MM.1S (cell line): ENCODE results near the gene GLRX2.

Experiments
- DNase-seq: peaks from one replicate; pipeline ENCODE4 v3.0.0-alpha.2; 2015
- H2AFZ ChIP-seq: fragments of 300-600 bp; sonication (generic); 2 replicates; pipeline ENCODE4 v1.6.0; 2016; ENCODE audit warnings: antibody characterized with exemption, low read length
- H3F3A ChIP-seq: fragments of 300-600 bp; sonication (generic); 2 replicates; pipeline ENCODE4 v1.6.1; 2016; ENCODE audit warnings: mild to moderate bottlenecking, antibody characterized with exemption, low read length, moderate library complexity, mixed read lengths; ENCODE audit not compliant: insufficient read depth
- H3K27ac ChIP-seq: fragments of 300-600 bp; sonication (generic); 2 replicates; pipeline ENCODE4 v1.5.1; 2016; ENCODE audit warnings: mild to moderate bottlenecking, low read length
- H3K27me3 ChIP-seq: fragments of 300-600 bp; sonication (generic); replicated peaks from 2 replicates; pipeline ENCODE4 v1.6.0; 2016; ENCODE audit warnings: low read length; ENCODE audit not compliant: insufficient read depth
- H3K36me3 ChIP-seq: fragments of 300-600 bp; sonication (generic); replicated peaks from 2 replicates; pipeline ENCODE4 v1.6.1; 2016; ENCODE audit warnings: mild to moderate bottlenecking, low read length, mixed read lengths; ENCODE audit not compliant: insufficient read depth
- H3K4me1 ChIP-seq: fragments of 300-600 bp; sonication (generic); 2 replicates; pipeline ENCODE4 v1.6.1; 2016; ENCODE audit warnings: low read length, mixed read lengths
- H3K4me2 ChIP-seq: fragments of 300-600 bp; sonication (generic); 2 replicates; pipeline ENCODE4 v1.6.0; 2016; ENCODE audit warnings: low read depth, low read length
- H3K4me3 ChIP-seq: fragments of 300-600 bp; sonication (generic); 2 replicates; pipeline ENCODE4 v1.5.1; 2016; ENCODE audit warnings: low read length, mixed read lengths
- H3K79me2 ChIP-seq: fragments of 300-600 bp; sonication (generic); 2 replicates; pipeline ENCODE4 v1.6.1; 2016; ENCODE audit warnings: mixed run types, low read length, mixed read lengths
- H3K9ac ChIP-seq: fragments of 300-600 bp; sonication (generic); 2 replicates; pipeline ENCODE4 v1.6.1; 2016; ENCODE audit warnings: low read length, mixed read lengths
- H3K9me2 ChIP-seq: fragments of 300-600 bp; sonication (generic); replicated peaks from 2 replicates; pipeline ENCODE4 v1.6.1; 2016; ENCODE audit warnings: mild to moderate bottlenecking, low read length, mixed read lengths; ENCODE audit not compliant: insufficient read depth
- H3K9me3 ChIP-seq: fragments of 300-600 bp; sonication (generic); replicated peaks from 2 replicates; pipeline ENCODE4 v1.6.1; 2016; ENCODE audit warnings: mild to moderate bottlenecking, low read length, mixed read lengths; ENCODE audit not compliant: insufficient read depth
- H4K20me1 ChIP-seq: fragments of 300-600 bp; sonication (generic); 2 replicates; pipeline ENCODE4 v1.6.1; 2016; ENCODE audit warnings: mild to moderate bottlenecking, low read length, moderate library complexity, mixed read lengths; ENCODE audit not compliant: insufficient read depth
- EZH2 ChIP-seq: fragments of 300-600 bp; sonication (generic); optimal IDR thresholded peaks from 2 replicates; pipeline ENCODE3; 2017; ENCODE audit warnings: low read depth, mild to moderate bottlenecking, antibody characterized with exemption, low read length, mixed read lengths
- EZH2phosphoT487 ChIP-seq: fragments of 300-600 bp; sonication (generic); IDR thresholded peaks from 2 replicates; pipeline ENCODE4 v1.6.1; 2018; ENCODE audit warnings: antibody characterized with exemption, low read length
- TF ChIP-seq, protein P1 (sequence below): fragments of 300-600 bp; sonication (generic); IDR thresholded peaks from 2 replicates; pipeline ENCODE4 v1.5.1; 2016; ENCODE audit warnings: antibody characterized with exemption, low read length, mixed read lengths

The GLRX2 gene

GRCh38 chr1:193114485-193115095 lies 9.4 kb upstream of the GLRX2 start:
- Histone ChIP-seq H3K36me3 (no peaks in the 10 kb centered on the region), H3K9ac (no peak overlapping the region), H3K4me1 (peaks cover 18% of the 10 kb centered on the region), H3K9me3 (no peaks in the 10 kb centered on the region), H4K20me1 (no peaks in the 10 kb centered on the region), H3K4me3 (no peak overlapping the region), H3K79me2 (no peaks in the 10 kb centered on the region), H3K27ac (no peak overlapping the region), H3K27me3 (no peaks in the 10 kb centered on the region), H3K4me2 (no peak overlapping the region), H3K9me2 (no peaks in the 10 kb centered on the region), H2AFZ (no peak overlapping the region), H3F3A (peaks cover 7% of the 10 kb centered on the region)
- TF ChIP-seq, protein P1, sequence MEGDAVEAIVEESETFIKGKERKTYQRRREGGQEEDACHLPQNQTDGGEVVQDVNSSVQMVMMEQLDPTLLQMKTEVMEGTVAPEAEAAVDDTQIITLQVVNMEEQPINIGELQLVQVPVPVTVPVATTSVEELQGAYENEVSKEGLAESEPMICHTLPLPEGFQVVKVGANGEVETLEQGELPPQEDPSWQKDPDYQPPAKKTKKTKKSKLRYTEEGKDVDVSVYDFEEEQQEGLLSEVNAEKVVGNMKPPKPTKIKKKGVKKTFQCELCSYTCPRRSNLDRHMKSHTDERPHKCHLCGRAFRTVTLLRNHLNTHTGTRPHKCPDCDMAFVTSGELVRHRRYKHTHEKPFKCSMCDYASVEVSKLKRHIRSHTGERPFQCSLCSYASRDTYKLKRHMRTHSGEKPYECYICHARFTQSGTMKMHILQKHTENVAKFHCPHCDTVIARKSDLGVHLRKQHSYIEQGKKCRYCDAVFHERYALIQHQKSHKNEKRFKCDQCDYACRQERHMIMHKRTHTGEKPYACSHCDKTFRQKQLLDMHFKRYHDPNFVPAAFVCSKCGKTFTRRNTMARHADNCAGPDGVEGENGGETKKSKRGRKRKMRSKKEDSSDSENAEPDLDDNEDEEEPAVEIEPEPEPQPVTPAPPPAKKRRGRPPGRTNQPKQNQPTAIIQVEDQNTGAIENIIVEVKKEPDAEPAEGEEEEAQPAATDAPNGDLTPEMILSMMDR = no peak
- no peak for TF ChIP-seq EZH2
- TF ChIP-seq EZH2phosphoT487 = no peak
- DNase-seq = no peak

GRCh38 chr1:193113992-193114332 lies 8.7 kb upstream of the GLRX2 start:
- no peaks in the 10 kb centered on the region for H3K27me3 ChIP-seq
- no peaks in the 10 kb centered on the region for H3K36me3 ChIP-seq
- H3K9me3 ChIP-seq = no peaks in the 10 kb centered on the region
- H3K9ac ChIP-seq = no peak overlapping the region
- no peaks in the 10 kb centered on the region for H4K20me1 ChIP-seq
- no peaks in the 10 kb centered on the region for H3K9me2 ChIP-seq
- peaks cover 18% of the 10 kb centered on the region for H3K4me1 ChIP-seq
- H2AFZ ChIP-seq = no peak overlapping the region
- H3K4me2 ChIP-seq = no peak overlapping the region
- TF ChIP-seq EZH2 (no peak), EZH2phosphoT487 (no peak)
- TF ChIP-seq, protein P1 = no peak
- H3K79me2 ChIP-seq = no peaks in the 10 kb centered on the region
- H3F3A ChIP-seq = peaks cover 7% of the 10 kb centered on the region
- no peak overlapping the region for H3K4me3 ChIP-seq
- DNase-seq = no peak
- no peak overlapping the region for H3K27ac ChIP-seq

- no peaks in the 10 kb centered on the region for H3K27me3 ChIP-seq
- H3K4me2 ChIP-seq = no peak overlapping the region
- DNase-seq = no peak
These were observed 8.2 kb upstream of the GLRX2 start for GRCh38 chr1:193113258-193113991.

More at GRCh38 chr1:193113258-193113991, 8.2 kb upstream of the GLRX2 start:
- Histone ChIP-seq H3K36me3 (no peaks in the 10 kb centered on the region), H3K9ac (no peak overlapping the region), H3K9me2 (no peaks in the 10 kb centered on the region), H2AFZ (no peak overlapping the region), H3K4me1 (peaks cover 14% of the 10 kb centered on the region), H3K9me3 (no peaks in the 10 kb centered on the region), H3K79me2 (no peaks in the 10 kb centered on the region), H3F3A (peaks cover 7% of the 10 kb centered on the region), H3K27ac (no peak overlapping the region), H3K4me3 (no peak overlapping the region), H4K20me1 (no peaks in the 10 kb centered on the region)
- TF ChIP-seq EZH2phosphoT487 = no peak
- TF ChIP-seq, protein P1 = no peak
- no peak for TF ChIP-seq EZH2
